Keratinocyte (primary cell): ENCODE results near the gene ARSH.

Source experiments
- EZH2 ChIP-seq: IDR thresholded peaks from one replicate; pipeline ENCODE4 v1.6.1; 2012; ENCODE audit warnings: inconsistent platforms, mild to moderate bottlenecking, low read length, moderate library complexity
- TF ChIP-seq, protein P1 (sequence below), 3 experiments: IDR thresholded peaks in 1 of 3; conservative IDR thresholded peaks in 1 of 3; optimal IDR thresholded peaks in 1 of 3; 2 replicates in 2 of 3; 3 replicates in 1 of 3; pipeline versions ENCODE3 to v1.5.1; 2011; ENCODE audit warnings: low read length in 3 of 3, mild to moderate bottlenecking in 3 of 3, moderate library complexity in 2 of 3, control low read depth in 1 of 3, inconsistent platforms in 1 of 3; ENCODE audit not compliant: insufficient read depth in 2 of 3; ENCODE audit errors: extremely low read depth in 1 of 3

DNA sequence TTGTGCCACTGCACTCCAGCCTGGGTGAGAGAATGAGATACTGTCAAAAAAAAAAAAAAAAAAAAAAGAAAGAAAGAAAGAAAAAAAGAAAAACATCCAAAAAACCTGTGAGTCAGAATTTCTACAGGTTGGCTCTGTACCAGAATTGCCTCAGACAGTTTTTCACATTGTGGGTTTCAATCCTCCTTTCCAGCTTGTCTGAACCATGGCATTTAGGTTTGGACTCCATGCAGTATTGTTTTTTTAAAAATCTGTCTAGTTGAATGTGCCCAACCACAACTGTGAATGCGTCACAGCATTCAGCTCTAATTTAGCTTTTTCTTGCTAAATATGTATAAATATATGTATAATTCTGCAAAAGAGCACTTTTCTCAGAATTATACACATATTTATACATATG is 31.4 kb upstream of the ARSH start:
- TF ChIP-seq, protein P1, sequence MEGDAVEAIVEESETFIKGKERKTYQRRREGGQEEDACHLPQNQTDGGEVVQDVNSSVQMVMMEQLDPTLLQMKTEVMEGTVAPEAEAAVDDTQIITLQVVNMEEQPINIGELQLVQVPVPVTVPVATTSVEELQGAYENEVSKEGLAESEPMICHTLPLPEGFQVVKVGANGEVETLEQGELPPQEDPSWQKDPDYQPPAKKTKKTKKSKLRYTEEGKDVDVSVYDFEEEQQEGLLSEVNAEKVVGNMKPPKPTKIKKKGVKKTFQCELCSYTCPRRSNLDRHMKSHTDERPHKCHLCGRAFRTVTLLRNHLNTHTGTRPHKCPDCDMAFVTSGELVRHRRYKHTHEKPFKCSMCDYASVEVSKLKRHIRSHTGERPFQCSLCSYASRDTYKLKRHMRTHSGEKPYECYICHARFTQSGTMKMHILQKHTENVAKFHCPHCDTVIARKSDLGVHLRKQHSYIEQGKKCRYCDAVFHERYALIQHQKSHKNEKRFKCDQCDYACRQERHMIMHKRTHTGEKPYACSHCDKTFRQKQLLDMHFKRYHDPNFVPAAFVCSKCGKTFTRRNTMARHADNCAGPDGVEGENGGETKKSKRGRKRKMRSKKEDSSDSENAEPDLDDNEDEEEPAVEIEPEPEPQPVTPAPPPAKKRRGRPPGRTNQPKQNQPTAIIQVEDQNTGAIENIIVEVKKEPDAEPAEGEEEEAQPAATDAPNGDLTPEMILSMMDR (optimal IDR thresholded peaks at IDR 0.05 in 1 of 3, IDR thresholded peaks at IDR 0.05 in 1 of 3, conservative IDR thresholded peaks at IDR 0.05 in 1 of 3; ENCODE audit: extremely low read depth in 1 of 3, insufficient read depth in 2 of 3, low read length in 3 of 3) = no peak
- no peak for TF ChIP-seq EZH2
